Body of pancreas (tissue), 4 donors: Measurements from ENCODE around the gene PML. TPM values are rescaled to one million over a fixed set of nuclear protein-coding genes. Genes with fewer than 3 reads are reported as not detected.

Experiments used
- ATAC-seq: fragments of 150-250 bp; one replicate; pipeline ENCODE4 v1.9.1; 2016
- DNase-seq, 4 donors: peaks; one replicate each; pipeline ENCODE4 v3.0.0-alpha.2; 2019
- H3K27ac ChIP-seq, 4 donors: fragments of 200-600 bp; sonication (generic); 1 replicate in 3 of 4; 2 replicates in 1 of 4; pipeline versions ENCODE4 v1.5.1 to v1.6.1; 2016 to 2019; ENCODE audit warnings: mild to moderate bottlenecking in 1 of 4, mixed read lengths in 1 of 4, moderate library complexity in 1 of 4
- H3K27me3 ChIP-seq, 2 donors: fragments of 200-600 bp; sonication (generic); one replicate each; pipeline ENCODE4 v1.6.0; 2016; ENCODE audit warnings: mild to moderate bottlenecking in 1 of 2
- H3K36me3 ChIP-seq, 2 donors: fragments of 200-600 bp; sonication (generic); replicated peaks in 1 of 2; 2 replicates each; pipeline ENCODE4 v1.5.1; 2016; ENCODE audit warnings: low read depth in 2 of 2; ENCODE audit not compliant: insufficient read depth in 1 of 2
- H3K4me1 ChIP-seq: fragments of 200-600 bp; sonication (generic); one replicate; pipeline ENCODE4 v1.6.0; 2016
- H3K4me3 ChIP-seq, 2 donors: fragments of 200-600 bp; sonication (generic); 1 replicate in 1 of 2; 2 replicates in 1 of 2; pipeline ENCODE4 v1.5.1; 2016 to 2019
- H3K9me3 ChIP-seq, 3 donors: fragments of 200-600 bp; sonication (generic); 1 replicate in 2 of 3; 2 replicates in 1 of 3; pipeline ENCODE4 v1.5.1; 2016
- CTCF ChIP-seq, 7 experiments: fragments of 450-650 bp in 4 of 7; fragments of 200-600 bp in 3 of 7; sonication (generic) in 3 of 7; IDR thresholded peaks; one replicate each; pipeline ENCODE4 v1.5.1; 2016 to 2019; ENCODE audit warnings: antibody characterized with exemption in 7 of 7
- POLR2A ChIP-seq, 3 donors: fragments of 450-650 bp; IDR thresholded peaks; one replicate each; pipeline ENCODE4 v1.6.1; 2016; ENCODE audit warnings: antibody characterized with exemption in 3 of 3, mild to moderate bottlenecking in 2 of 3
- WGBS, 2 donors: methylation state at CpG; one replicate each; pipeline ENCODE4 v1.1.5; 2017; 5-methylcytosine and 5-hydroxymethylcytosine counted together
- intact Hi-C: fragments of 100-400 bp; cut with DNase I; formaldehyde crosslinking; loops from one replicate; pipeline ENCODE4 v1.15.1; 2023
- total RNA-seq, 2 donors: library from RNA; depleted of rRNA; stranded (reverse); fragments of >200 nt; gene quantifications; one replicate each; pipeline ENCODE4 v1.1.0, GENCODE V29; 2016

The PML gene
- total RNA-seq, 2 donors from 2014 or later, result 27.8 to 38.2 TPM

- ATAC-seq, result peak; percentile 95
- Histone ChIP-seq H3K27me3 (no peaks in the 10 kb centered on the region), H3K4me1 (peaks cover 12% of the 10 kb centered on the region), H3K9me3 (no peaks in the 10 kb centered on the region), H3K4me3 (no peak overlapping the region), H3K36me3 (no peaks in the 10 kb centered on the region), H3K27ac (peak overlapping the region; percentile 48 to 81 (median 74))
- intact Hi-C loops, result no loop called here
- TF ChIP-seq CTCF (IDR thresholded peaks at IDR 0.05) (peak; percentile 57 to 92 (median 76)), POLR2A (IDR thresholded peaks at IDR 0.05) (peak in 2 of 3 donors; percentile 30 to 34)
- peak; percentile 87 to 96 (median 92) for DNase-seq
- 14 to 15% methylated on average over 15 of the region's 15 CpGs for WGBS, 2 donors
These were observed 43.5 kb upstream of the PML start for GRCh38 chr15:73950831-73951561.

GRCh38 chr15:73951601-73952000, 42.9 kb upstream of the PML start:
- WGBS, 2 donors, result 51 to 69% methylated on average over 10 to 13 of the region's 13 CpGs
- intact Hi-C loops, result no loop called here
- Histone ChIP-seq H3K4me3 (no peak overlapping the region), H3K27me3 (no peaks in the 10 kb centered on the region), H3K4me1 (peaks cover 12% of the 10 kb centered on the region), H3K36me3 (no peaks in the 10 kb centered on the region), H3K9me3 (no peaks in the 10 kb centered on the region), H3K27ac (peak overlapping the region; percentile 48 to 81 (median 74))
- DNase-seq, result no peak
- TF ChIP-seq CTCF (IDR thresholded peaks at IDR 0.05), result no peak
- TF ChIP-seq POLR2A (IDR thresholded peaks at IDR 0.05), result no peak
- no peak for ATAC-seq

GRCh38 chr15:73952171-73952912, 42.2 kb upstream of the PML start:
- H3K36me3 ChIP-seq, result no peaks in the 10 kb centered on the region
- intact Hi-C loops, result no loop called here
- TF ChIP-seq POLR2A (IDR thresholded peaks at IDR 0.05), result no peak
- TF ChIP-seq CTCF (IDR thresholded peaks at IDR 0.05), result no peak
- H3K27ac ChIP-seq, result peak overlapping the region; percentile 48 to 81 (median 74)
- no peak overlapping the region for H3K4me3 ChIP-seq
- ATAC-seq (no peak), DNase-seq (no peak)
- no peaks in the 10 kb centered on the region for H3K9me3 ChIP-seq
- peaks cover 12% of the 10 kb centered on the region for H3K4me1 ChIP-seq
- no peaks in the 10 kb centered on the region for H3K27me3 ChIP-seq
- WGBS, 2 donors, result 90 to 92% methylated on average over 15 to 21 of the region's 21 CpGs

GRCh38 chr15:73952913-73953750, 41.4 kb upstream of the PML start:
- DNase-seq, result no peak
- peaks cover 12% of the 10 kb centered on the region for H3K4me1 ChIP-seq
- WGBS, 2 donors, result 75% methylated on average over 10 of the region's 10 CpGs; no CpG with 5 or more reads in 1 of the 2 donors
- no peak for TF ChIP-seq POLR2A (IDR thresholded peaks at IDR 0.05)
- TF ChIP-seq CTCF (IDR thresholded peaks at IDR 0.05), result no peak
- ATAC-seq, result no peak
- no peaks in the 10 kb centered on the region for H3K9me3 ChIP-seq
- intact Hi-C loops, result no loop called here
- H3K36me3 ChIP-seq, result no peaks in the 10 kb centered on the region
- no peak overlapping the region for H3K27ac ChIP-seq
- no peak overlapping the region for H3K4me3 ChIP-seq
- H3K27me3 ChIP-seq, result no peaks in the 10 kb centered on the region
